ENCODE data around the gene NELL1.

DNA sequence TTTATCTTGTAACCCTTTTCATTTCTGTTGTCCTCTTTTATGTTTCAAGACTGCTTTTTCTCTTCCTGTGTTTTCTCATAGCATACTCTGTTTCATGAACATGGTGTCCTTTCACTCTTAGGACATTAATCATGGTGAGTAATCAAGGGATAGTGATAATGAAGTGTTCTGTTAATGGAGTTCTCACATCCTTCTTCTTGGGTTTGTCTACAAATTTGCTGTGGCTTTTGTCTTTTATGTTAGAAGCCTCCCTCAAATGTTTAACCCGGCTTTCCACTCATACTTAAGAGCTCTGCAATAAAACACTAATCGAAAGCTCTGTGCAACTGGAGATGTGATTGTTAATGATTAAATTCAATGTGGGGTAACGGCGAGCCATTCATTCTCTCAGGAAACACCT lies 593.6 kb downstream of the NELL1 start:
- TF ChIP-seq, protein P1, sequence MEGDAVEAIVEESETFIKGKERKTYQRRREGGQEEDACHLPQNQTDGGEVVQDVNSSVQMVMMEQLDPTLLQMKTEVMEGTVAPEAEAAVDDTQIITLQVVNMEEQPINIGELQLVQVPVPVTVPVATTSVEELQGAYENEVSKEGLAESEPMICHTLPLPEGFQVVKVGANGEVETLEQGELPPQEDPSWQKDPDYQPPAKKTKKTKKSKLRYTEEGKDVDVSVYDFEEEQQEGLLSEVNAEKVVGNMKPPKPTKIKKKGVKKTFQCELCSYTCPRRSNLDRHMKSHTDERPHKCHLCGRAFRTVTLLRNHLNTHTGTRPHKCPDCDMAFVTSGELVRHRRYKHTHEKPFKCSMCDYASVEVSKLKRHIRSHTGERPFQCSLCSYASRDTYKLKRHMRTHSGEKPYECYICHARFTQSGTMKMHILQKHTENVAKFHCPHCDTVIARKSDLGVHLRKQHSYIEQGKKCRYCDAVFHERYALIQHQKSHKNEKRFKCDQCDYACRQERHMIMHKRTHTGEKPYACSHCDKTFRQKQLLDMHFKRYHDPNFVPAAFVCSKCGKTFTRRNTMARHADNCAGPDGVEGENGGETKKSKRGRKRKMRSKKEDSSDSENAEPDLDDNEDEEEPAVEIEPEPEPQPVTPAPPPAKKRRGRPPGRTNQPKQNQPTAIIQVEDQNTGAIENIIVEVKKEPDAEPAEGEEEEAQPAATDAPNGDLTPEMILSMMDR (conservative IDR thresholded peaks at IDR 0.05 in 1 of 2, IDR thresholded peaks at IDR 0.05 in 1 of 2; ENCODE audit: low read depth in 1 of 2, low read length in 2 of 2), result no peak
- no peak for TF ChIP-seq EZH2 (IDR thresholded peaks at IDR 0.05; ENCODE audit: low read length, missing control alignments)
